HepG2 (cell line): ENCODE measurements around the gene RFX2. TPM values are rescaled to one million over a fixed set of nuclear protein-coding genes. Genes with fewer than 3 reads are reported as not detected.

Experiments
- CREB1 ChIP-seq, 2 experiments: fragments of 450-650 bp in 1 of 2; IDR thresholded peaks; 2 replicates each; pipeline ENCODE4 v1.6.1; 2016 to 2017; ENCODE audit warnings: control low read depth in 1 of 2, mild to moderate bottlenecking in 1 of 2, missing compliant biosample characterization in 1 of 2, missing genetic modification characterization in 1 of 2
- DMAP1 ChIP-seq: IDR thresholded peaks from 2 replicates; pipeline ENCODE4 v1.6.1; 2016
- E2F2 ChIP-seq: sonication (generic); formaldehyde crosslinking; IDR thresholded peaks from 2 replicates; pipeline ENCODE4 v1.4.0; 2020; ENCODE audit warnings: missing genetic modification reagents, borderline replicate concordance
- ETV6 ChIP-seq: sonication (generic); formaldehyde crosslinking; conservative IDR thresholded peaks from 2 replicates; pipeline ENCODE4 v1.4.0; 2020; ENCODE audit warnings: missing genetic modification reagents
- FOSL2 ChIP-seq: sonication (generic); formaldehyde crosslinking; IDR thresholded peaks from 2 replicates; pipeline ENCODE4 v1.4.0; 2020; ENCODE audit warnings: missing genetic modification reagents
- GABPB1 ChIP-seq: IDR thresholded peaks from 2 replicates; pipeline ENCODE4 v1.6.1; 2016; ENCODE audit warnings: mild to moderate bottlenecking, missing genetic modification reagents, moderate library complexity, missing compliant biosample characterization
- HMGA1 ChIP-seq: sonication (generic); formaldehyde crosslinking; conservative IDR thresholded peaks from 2 replicates; pipeline ENCODE4 v1.4.0; 2020; ENCODE audit warnings: missing genetic modification reagents
- HNRNPLL ChIP-seq: fragments of 200-400 bp; formaldehyde crosslinking; IDR thresholded peaks from 2 replicates; pipeline ENCODE4 v1.6.1; 2017; ENCODE audit warnings: mild to moderate bottlenecking, low read depth, low read length; ENCODE audit not compliant: poor library complexity, severe bottlenecking
- KDM5A ChIP-seq: fragments of 200-600 bp; sonication (generic); IDR thresholded peaks from 2 replicates; pipeline ENCODE4 v1.7.0; 2018; ENCODE audit warnings: antibody characterized with exemption, mild to moderate bottlenecking, low read length, borderline replicate concordance
- LCORL ChIP-seq, 2 experiments: fragments of 450-650 bp in 1 of 2; sonication (generic) in 1 of 2; formaldehyde crosslinking in 1 of 2; IDR thresholded peaks; 2 replicates each; pipeline versions ENCODE4 v1.5.0 to v1.6.1; 2017 to 2020; ENCODE audit warnings: antibody characterized with exemption in 1 of 2, missing genetic modification reagents in 1 of 2
- ZBTB44 ChIP-seq: sonication (generic); formaldehyde crosslinking; IDR thresholded peaks from 2 replicates; pipeline ENCODE4 v1.4.0; 2020; ENCODE audit warnings: missing genetic modification reagents
- ZC3H4 ChIP-seq: sonication (generic); formaldehyde crosslinking; IDR thresholded peaks from 2 replicates; pipeline ENCODE4 v1.4.0; 2020; ENCODE audit warnings: missing genetic modification reagents, borderline replicate concordance
- ZFAT ChIP-seq: sonication (generic); formaldehyde crosslinking; conservative IDR thresholded peaks from 2 replicates; pipeline ENCODE4 v1.8.1; 2023; ENCODE audit warnings: missing genetic modification reagents, inconsistent platforms
- ZNF180 ChIP-seq: sonication (generic); formaldehyde crosslinking; IDR thresholded peaks from 2 replicates; pipeline ENCODE4 v1.4.0; 2020; ENCODE audit warnings: low read depth, missing genetic modification reagents, borderline replicate concordance
- ZNF24 ChIP-seq: fragments of 450-650 bp; IDR thresholded peaks from 2 replicates; pipeline ENCODE4 v1.6.1; 2017; ENCODE audit warnings: antibody characterized with exemption, mild to moderate bottlenecking
- ZNF33B ChIP-seq: sonication (generic); formaldehyde crosslinking; IDR thresholded peaks from 2 replicates; pipeline ENCODE4 v1.5.1; 2020; ENCODE audit warnings: mild to moderate bottlenecking, missing genetic modification reagents
- ZNF431 ChIP-seq: sonication (generic); formaldehyde crosslinking; IDR thresholded peaks from 2 replicates; pipeline ENCODE4 v1.9.0; 2022; ENCODE audit warnings: missing genetic modification reagents, low read depth, mild to moderate bottlenecking, borderline replicate concordance
- polyA plus RNA-seq, 8 experiments: library from polyadenylated mRNA; depleted of rRNA in 3 of 8; stranded (reverse) in 7 of 8; unstranded in 1 of 8; fragments of >200 nt; fragmentation: Illumina TruSeq in 4 of 8; extraction: Trizol in 4 of 8; gene quantifications; 2 replicates each; pipeline versions ENCODE4 v1.2.1 to v1.2.3, GENCODE V29; 2011 to 2016; ENCODE audit warnings: low read depth in 4 of 8, missing spikeins in 1 of 8, mixed read lengths in 1 of 8; ENCODE audit not compliant: insufficient read depth in 1 of 8
- total RNA-seq, 5 experiments: library from RNA; depleted of rRNA; stranded (reverse); fragments of >200 nt; fragmentation: Illumina TruSeq; extraction: Trizol; gene quantifications; 2 replicates each; pipeline ENCODE4 v1.2.3, GENCODE V29; 2016; ENCODE audit warnings: low read depth in 1 of 5
- TF ChIP-seq, protein P1 (sequence below): sonication (generic); formaldehyde crosslinking; IDR thresholded peaks from 2 replicates; pipeline ENCODE4 v1.4.0; 2020; ENCODE audit warnings: missing genetic modification reagents, borderline replicate concordance
- TF ChIP-seq, protein P2 (sequence below): sonication (generic); formaldehyde crosslinking; IDR thresholded peaks from 2 replicates; pipeline ENCODE4 v1.4.0; 2020; ENCODE audit warnings: mild to moderate bottlenecking, missing genetic modification reagents

Gene RFX2
- total and polyA plus RNA-seq, 2 of the 13 experiments (the other 11 are each of a cell fraction or from before 2014, with no cell fraction given) = 2.8 to 3.3 TPM

DNA sequence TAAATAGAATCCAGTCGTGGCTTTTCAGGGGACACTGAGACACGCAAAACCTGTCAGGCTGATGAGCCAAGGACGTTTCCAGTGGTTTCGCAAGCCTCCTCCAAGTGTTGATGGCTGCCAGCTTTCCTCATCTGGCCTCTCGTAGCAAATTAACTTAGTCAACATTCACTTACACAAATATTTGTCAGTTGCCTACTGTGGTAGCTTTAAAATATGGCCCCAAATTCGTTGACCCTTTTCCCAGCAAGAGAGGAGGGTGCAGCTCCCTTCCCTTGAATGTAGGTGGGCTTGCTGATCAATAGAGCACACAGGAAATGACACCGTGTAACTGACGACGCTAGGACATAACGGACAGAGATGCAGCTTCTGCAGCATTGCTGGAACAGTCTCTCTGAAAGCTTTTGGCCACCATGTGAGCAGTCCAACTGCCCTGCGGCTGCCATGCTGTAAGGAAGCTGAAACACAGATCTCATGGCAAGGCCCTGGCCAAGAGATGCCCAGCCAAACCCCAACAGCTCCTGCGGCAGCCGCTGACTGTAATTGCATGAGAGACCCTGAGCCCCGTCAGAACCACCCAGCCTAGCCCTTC lies 126.8 kb downstream of the RFX2 start (continued):
- TF ChIP-seq DMAP1 (CRISPR knock-in tag) = peak; percentile 49; the same call in 1 of the 2 replicates
- no peak for TF ChIP-seq ETV6
- no peak for TF ChIP-seq E2F2 (CRISPR knock-in tag)
- TF ChIP-seq FOSL2 (CRISPR knock-in tag) = peak; percentile 32; the same call in 1 of the 2 replicates
- TF ChIP-seq HMGA1 (CRISPR knock-in tag) = no peak
- TF ChIP-seq, protein P1, sequence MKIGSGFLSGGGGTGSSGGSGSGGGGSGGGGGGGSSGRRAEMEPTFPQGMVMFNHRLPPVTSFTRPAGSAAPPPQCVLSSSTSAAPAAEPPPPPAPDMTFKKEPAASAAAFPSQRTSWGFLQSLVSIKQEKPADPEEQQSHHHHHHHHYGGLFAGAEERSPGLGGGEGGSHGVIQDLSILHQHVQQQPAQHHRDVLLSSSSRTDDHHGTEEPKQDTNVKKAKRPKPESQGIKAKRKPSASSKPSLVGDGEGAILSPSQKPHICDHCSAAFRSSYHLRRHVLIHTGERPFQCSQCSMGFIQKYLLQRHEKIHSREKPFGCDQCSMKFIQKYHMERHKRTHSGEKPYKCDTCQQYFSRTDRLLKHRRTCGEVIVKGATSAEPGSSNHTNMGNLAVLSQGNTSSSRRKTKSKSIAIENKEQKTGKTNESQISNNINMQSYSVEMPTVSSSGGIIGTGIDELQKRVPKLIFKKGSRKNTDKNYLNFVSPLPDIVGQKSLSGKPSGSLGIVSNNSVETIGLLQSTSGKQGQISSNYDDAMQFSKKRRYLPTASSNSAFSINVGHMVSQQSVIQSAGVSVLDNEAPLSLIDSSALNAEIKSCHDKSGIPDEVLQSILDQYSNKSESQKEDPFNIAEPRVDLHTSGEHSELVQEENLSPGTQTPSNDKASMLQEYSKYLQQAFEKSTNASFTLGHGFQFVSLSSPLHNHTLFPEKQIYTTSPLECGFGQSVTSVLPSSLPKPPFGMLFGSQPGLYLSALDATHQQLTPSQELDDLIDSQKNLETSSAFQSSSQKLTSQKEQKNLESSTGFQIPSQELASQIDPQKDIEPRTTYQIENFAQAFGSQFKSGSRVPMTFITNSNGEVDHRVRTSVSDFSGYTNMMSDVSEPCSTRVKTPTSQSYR = no peak
- TF ChIP-seq ZNF24 = no peak
- no peak for TF ChIP-seq ZNF180 (CRISPR knock-in tag)
- no peak for TF ChIP-seq LCORL (IDR thresholded peaks at IDR 0.05)
- TF ChIP-seq LCORL (CRISPR knock-in tag; IDR thresholded peaks at IDR 0.05) = peak; percentile 80
- TF ChIP-seq ZNF33B (CRISPR knock-in tag) = no peak
- TF ChIP-seq, protein P2, sequence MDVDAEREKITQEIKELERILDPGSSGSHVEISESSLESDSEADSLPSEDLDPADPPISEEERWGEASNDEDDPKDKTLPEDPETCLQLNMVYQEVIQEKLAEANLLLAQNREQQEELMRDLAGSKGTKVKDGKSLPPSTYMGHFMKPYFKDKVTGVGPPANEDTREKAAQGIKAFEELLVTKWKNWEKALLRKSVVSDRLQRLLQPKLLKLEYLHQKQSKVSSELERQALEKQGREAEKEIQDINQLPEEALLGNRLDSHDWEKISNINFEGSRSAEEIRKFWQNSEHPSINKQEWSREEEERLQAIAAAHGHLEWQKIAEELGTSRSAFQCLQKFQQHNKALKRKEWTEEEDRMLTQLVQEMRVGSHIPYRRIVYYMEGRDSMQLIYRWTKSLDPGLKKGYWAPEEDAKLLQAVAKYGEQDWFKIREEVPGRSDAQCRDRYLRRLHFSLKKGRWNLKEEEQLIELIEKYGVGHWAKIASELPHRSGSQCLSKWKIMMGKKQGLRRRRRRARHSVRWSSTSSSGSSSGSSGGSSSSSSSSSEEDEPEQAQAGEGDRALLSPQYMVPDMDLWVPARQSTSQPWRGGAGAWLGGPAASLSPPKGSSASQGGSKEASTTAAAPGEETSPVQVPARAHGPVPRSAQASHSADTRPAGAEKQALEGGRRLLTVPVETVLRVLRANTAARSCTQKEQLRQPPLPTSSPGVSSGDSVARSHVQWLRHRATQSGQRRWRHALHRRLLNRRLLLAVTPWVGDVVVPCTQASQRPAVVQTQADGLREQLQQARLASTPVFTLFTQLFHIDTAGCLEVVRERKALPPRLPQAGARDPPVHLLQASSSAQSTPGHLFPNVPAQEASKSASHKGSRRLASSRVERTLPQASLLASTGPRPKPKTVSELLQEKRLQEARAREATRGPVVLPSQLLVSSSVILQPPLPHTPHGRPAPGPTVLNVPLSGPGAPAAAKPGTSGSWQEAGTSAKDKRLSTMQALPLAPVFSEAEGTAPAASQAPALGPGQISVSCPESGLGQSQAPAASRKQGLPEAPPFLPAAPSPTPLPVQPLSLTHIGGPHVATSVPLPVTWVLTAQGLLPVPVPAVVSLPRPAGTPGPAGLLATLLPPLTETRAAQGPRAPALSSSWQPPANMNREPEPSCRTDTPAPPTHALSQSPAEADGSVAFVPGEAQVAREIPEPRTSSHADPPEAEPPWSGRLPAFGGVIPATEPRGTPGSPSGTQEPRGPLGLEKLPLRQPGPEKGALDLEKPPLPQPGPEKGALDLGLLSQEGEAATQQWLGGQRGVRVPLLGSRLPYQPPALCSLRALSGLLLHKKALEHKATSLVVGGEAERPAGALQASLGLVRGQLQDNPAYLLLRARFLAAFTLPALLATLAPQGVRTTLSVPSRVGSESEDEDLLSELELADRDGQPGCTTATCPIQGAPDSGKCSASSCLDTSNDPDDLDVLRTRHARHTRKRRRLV (CRISPR knock-in tag) = no peak
- TF ChIP-seq ZNF431 (CRISPR knock-in tag) = 0 out of 2 replicates have a peak, but pooled peaks have one; percentile 21
- TF ChIP-seq KDM5A = no peak
- TF ChIP-seq ZBTB44 (CRISPR knock-in tag) = no peak
- TF ChIP-seq ZC3H4 (CRISPR knock-in tag) = no peak
- TF ChIP-seq GABPB1 = peak; percentile 54
- TF ChIP-seq HNRNPLL = no peak
- no peak for TF ChIP-seq CREB1 (IDR thresholded peaks at IDR 0.05)
- TF ChIP-seq CREB1 (CRISPR knock-in tag; IDR thresholded peaks at IDR 0.05) = no peak
- no peak for TF ChIP-seq ZFAT
